Left lung (tissue), 10 donors: Measurements from ENCODE around the gene CACUL1. TPM values are rescaled to one million over a fixed set of nuclear protein-coding genes. Genes with fewer than 3 reads are reported as not detected.

Source experiments
- ATAC-seq: fragments of 200-7000 bp; cut with Tn5 transposase; one replicate; pipeline ENCODE4 v1.9.1; 2020; ENCODE audit warnings: moderate library complexity
- DNase-seq, 4 donors: peaks; one replicate each; pipeline ENCODE4 v3.0.0-alpha.2; 2013 to 2020
- H3K27ac ChIP-seq, 2 donors: fragments of 200-600 bp; sonication (generic) in 1 of 2; one replicate each; pipeline versions ENCODE4 v1.5.0 to v1.8.0; 2020 to 2021
- H3K27me3 ChIP-seq, 2 donors: fragments of 200-600 bp; sonication (generic) in 1 of 2; one replicate each; pipeline versions ENCODE4 v1.5.0 to v1.8.0; 2020 to 2021
- H3K36me3 ChIP-seq, 2 donors: fragments of 200-600 bp; sonication (generic) in 1 of 2; one replicate each; pipeline versions ENCODE4 v1.5.0 to v1.8.0; 2020 to 2021
- H3K4me1 ChIP-seq, 2 donors: fragments of 200-600 bp; one replicate each; pipeline ENCODE4 v1.8.0; 2021
- H3K4me3 ChIP-seq, 2 donors: fragments of 200-600 bp; sonication (generic) in 1 of 2; one replicate each; pipeline versions ENCODE4 v1.5.0 to v1.8.0; 2020 to 2021; ENCODE audit warnings: mild to moderate bottlenecking in 1 of 2
- H3K9me3 ChIP-seq, 2 donors: fragments of 200-600 bp; sonication (generic) in 1 of 2; one replicate each; pipeline versions ENCODE4 v1.5.0 to v1.8.0; 2020 to 2021
- intact Hi-C, 2 donors: fragments of 100-400 bp; cut with DNase I; formaldehyde crosslinking; loops; one replicate each; pipeline versions ENCODE4 v1.11.2 to v1.14.2; 2022
- polyA plus RNA-seq, 6 donors: library from polyadenylated mRNA; unstranded; fragments of 120-200 nt; gene quantifications; one replicate each; pipeline ENCODE4 v1.2.1, GENCODE V29; 2013; ENCODE audit not compliant: insufficient read length in 6 of 6
- total RNA-seq, 2 donors: library from RNA; stranded (reverse); fragmentation: NEBNext Ultra II Directional; extraction: Animal tissue kit (Norgen Biotek cat#: 25700); gene quantifications; one replicate each; pipeline ENCODE4 v1.2.1, GENCODE V29; 2021
- TF ChIP-seq, protein P1 (sequence below), 2 donors: fragments of 200-600 bp; sonication (generic) in 1 of 2; IDR thresholded peaks; one replicate each; pipeline versions ENCODE4 v1.5.0 to v1.8.0; 2021; ENCODE audit warnings: antibody characterized with exemption in 2 of 2
- donor health status: DM: no; HTN: yes; CAD: no.
- donor health status: DM: no; HTN: no; CAD: no.

The CACUL1 gene
- total and polyA plus RNA-seq, 8 donors, result 35.1 to 46.1 (median 37.3) TPM

GRCh38 chr10:118712930-118713634, 41.7 kb downstream of the CACUL1 start:
- no peak for ATAC-seq
- intact Hi-C loops, result no loop called here

GRCh38 chr10:118712080-118712479, 42.7 kb downstream of the CACUL1 start:
- intact Hi-C loops, result no loop called here
- no peak for ATAC-seq
- H3K9me3 ChIP-seq, result no peaks in the 10 kb centered on the region
- DNase-seq, result no peak
- TF ChIP-seq, protein P1, sequence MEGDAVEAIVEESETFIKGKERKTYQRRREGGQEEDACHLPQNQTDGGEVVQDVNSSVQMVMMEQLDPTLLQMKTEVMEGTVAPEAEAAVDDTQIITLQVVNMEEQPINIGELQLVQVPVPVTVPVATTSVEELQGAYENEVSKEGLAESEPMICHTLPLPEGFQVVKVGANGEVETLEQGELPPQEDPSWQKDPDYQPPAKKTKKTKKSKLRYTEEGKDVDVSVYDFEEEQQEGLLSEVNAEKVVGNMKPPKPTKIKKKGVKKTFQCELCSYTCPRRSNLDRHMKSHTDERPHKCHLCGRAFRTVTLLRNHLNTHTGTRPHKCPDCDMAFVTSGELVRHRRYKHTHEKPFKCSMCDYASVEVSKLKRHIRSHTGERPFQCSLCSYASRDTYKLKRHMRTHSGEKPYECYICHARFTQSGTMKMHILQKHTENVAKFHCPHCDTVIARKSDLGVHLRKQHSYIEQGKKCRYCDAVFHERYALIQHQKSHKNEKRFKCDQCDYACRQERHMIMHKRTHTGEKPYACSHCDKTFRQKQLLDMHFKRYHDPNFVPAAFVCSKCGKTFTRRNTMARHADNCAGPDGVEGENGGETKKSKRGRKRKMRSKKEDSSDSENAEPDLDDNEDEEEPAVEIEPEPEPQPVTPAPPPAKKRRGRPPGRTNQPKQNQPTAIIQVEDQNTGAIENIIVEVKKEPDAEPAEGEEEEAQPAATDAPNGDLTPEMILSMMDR (IDR thresholded peaks at IDR 0.05), result no peak
- H3K36me3 ChIP-seq, result peaks cover 0 to 7% of the 10 kb centered on the region in 2 donors
- H3K4me1 ChIP-seq, result no peaks in the 10 kb centered on the region
- H3K27ac ChIP-seq, result no peak overlapping the region
- no peak overlapping the region for H3K4me3 ChIP-seq
- H3K27me3 ChIP-seq, result no peaks in the 10 kb centered on the region

More at GRCh38 chr10:118712930-118713634, 41.7 kb downstream of the CACUL1 start:
- DNase-seq, result no peak
- Histone ChIP-seq H3K9me3 (no peaks in the 10 kb centered on the region), H3K27ac (no peak overlapping the region), H3K4me3 (no peak overlapping the region), H3K36me3 (peaks cover 0 to 8% of the 10 kb centered on the region in 2 donors), H3K27me3 (no peaks in the 10 kb centered on the region), H3K4me1 (no peaks in the 10 kb centered on the region)
- TF ChIP-seq, protein P1 (IDR thresholded peaks at IDR 0.05), result no peak

DNA sequence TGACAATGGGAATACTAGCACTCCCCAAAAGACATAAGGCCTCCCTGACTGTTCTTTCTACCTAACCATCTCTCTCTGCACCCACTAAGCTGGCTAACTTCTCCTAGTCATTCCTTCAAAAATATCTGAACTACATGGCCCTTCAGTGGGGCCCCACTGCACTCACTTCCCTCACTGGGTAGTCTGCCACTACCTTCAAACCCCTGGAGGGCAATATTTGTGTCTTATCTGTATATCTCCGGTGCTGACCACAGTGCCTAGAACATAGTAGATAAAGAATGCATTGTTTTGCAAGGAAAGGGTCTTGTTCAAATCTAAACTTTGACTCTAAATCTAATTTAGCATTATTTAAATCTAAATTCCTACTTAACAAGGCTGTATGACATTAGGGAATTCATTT, 44.3 kb downstream of the CACUL1 start:
- TF ChIP-seq, protein P1 (IDR thresholded peaks at IDR 0.05), result no peak
- Histone ChIP-seq H3K27me3 (no peaks in the 10 kb centered on the region), H3K36me3 (peaks cover 0 to 5% of the 10 kb centered on the region in 2 donors), H3K27ac (no peak overlapping the region), H3K9me3 (no peaks in the 10 kb centered on the region), H3K4me3 (no peak overlapping the region), H3K4me1 (no peaks in the 10 kb centered on the region)
- DNase-seq, result no peak
- intact Hi-C loops, result no loop called here
- no peak for ATAC-seq

- Histone ChIP-seq H3K4me3 (no peak overlapping the region), H3K4me1 (no peaks in the 10 kb centered on the region), H3K36me3 (peaks cover 0 to 5% of the 10 kb centered on the region in 2 donors), H3K9me3 (no peaks in the 10 kb centered on the region), H3K27me3 (no peaks in the 10 kb centered on the region), H3K27ac (no peak overlapping the region)
- intact Hi-C loops, result no loop called here
- ATAC-seq (no peak), DNase-seq (no peak)
- TF ChIP-seq, protein P1 (IDR thresholded peaks at IDR 0.05), result no peak
These were observed 46.2 kb downstream of the CACUL1 start for GRCh38 chr10:118708571-118708970.

DNA sequence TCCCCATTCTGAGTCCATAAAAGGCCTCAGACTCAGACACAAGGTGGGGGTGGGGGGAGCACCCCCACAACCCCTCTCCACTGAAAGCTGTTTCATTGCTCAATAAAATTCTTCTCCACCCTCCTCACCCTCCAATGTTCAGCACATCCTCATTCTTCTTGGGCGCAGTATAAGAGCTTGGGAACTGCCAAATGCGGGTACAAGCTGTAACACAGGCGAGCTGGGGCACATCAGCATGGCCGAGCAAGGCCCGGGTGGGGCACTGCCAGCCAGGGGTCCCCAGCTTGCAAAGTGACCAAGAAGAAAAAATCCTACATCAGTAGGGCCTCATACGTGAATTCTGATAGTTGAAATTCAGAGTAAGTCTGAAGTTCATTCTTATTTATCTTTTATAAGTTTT, 50.1 kb downstream of the CACUL1 start:
- intact Hi-C loops, result no loop called here
- no peak for ATAC-seq
- TF ChIP-seq, protein P1 (IDR thresholded peaks at IDR 0.05), result no peak

More for the DNA sequence above, 50.1 kb downstream of the CACUL1 start:
- Histone ChIP-seq H3K27me3 (no peaks in the 10 kb centered on the region), H3K36me3 (peaks cover 0 to 30% of the 10 kb centered on the region in 2 donors), H3K4me3 (no peak overlapping the region), H3K9me3 (no peaks in the 10 kb centered on the region), H3K4me1 (no peaks in the 10 kb centered on the region), H3K27ac (no peak overlapping the region)
- no peak for DNase-seq
